SU-DHL-6 (cell line): ENCODE results near the gene STXBP5.

Experiments used
- CTCF ChIP-seq: fragments of 200-600 bp; sonication (generic); IDR thresholded peaks from one replicate; pipeline ENCODE4 v1.5.1; 2017; ENCODE audit warnings: antibody characterized with exemption, mild to moderate bottlenecking, low read length, moderate library complexity; ENCODE audit not compliant: insufficient read depth, poor library complexity, severe bottlenecking
- EZH2phosphoT487 ChIP-seq: fragments of 200-600 bp; sonication (generic), shearing (Covaris generic); conservative IDR thresholded peaks from 2 replicates; pipeline ENCODE4 v1.6.1; 2018; ENCODE audit warnings: mild to moderate bottlenecking, antibody characterized with exemption, low read length, moderate library complexity, mixed read lengths

- TF ChIP-seq CTCF (no peak), EZH2phosphoT487 (no peak)
Observed at GRCh38 chr6:147211349-147211748, 7.1 kb downstream of the STXBP5 start.
